ENCODE measurements around the gene ITGA11.
"Not testable (repeated sequence)": the region's sequence is repeated elsewhere in the genome, so short reads cannot be mapped to it uniquely, and the experiment has no call there.

ITGA11 gene

GRCh38 chr15:68402432-68403160 is 29.4 kb downstream of the ITGA11 start:
- Histone ChIP-seq H3K4me1 (ENCODE audit: control insufficient read depth, insufficient read depth, low read length) (no peaks in the 10 kb centered on the region), H3K9me3 (ENCODE audit: control insufficient read depth in 2 of 2, low read length in 2 of 2) (peaks cover 0 to 4% of the 10 kb centered on the region in 2 donors), H3K9ac (ENCODE audit: low read length in 2 of 2) (no peak overlapping the region), H3K36me3 (ENCODE audit: control insufficient read depth in 2 of 2, insufficient read depth in 2 of 2, low read length in 2 of 2) (no peaks in the 10 kb centered on the region), H3K27ac (ENCODE audit: low read length) (no peak overlapping the region), H3K27me3 (ENCODE audit: control insufficient read depth in 1 of 2, insufficient read depth in 2 of 2, low read length in 2 of 2) (peaks cover 0 to 4% of the 10 kb centered on the region in 2 donors), H3K4me3 (ENCODE audit: low read length in 2 of 2) (no peak overlapping the region)

- Histone ChIP-seq H3K4me1 (ENCODE audit: control insufficient read depth, insufficient read depth, low read length) (no peaks in the 10 kb centered on the region), H3K27me3 (ENCODE audit: control insufficient read depth in 1 of 2, insufficient read depth in 2 of 2, low read length in 2 of 2) (peaks cover 0 to 4% of the 10 kb centered on the region in 2 donors), H3K4me3 (ENCODE audit: low read length in 2 of 2) (no peak overlapping the region), H3K36me3 (ENCODE audit: control insufficient read depth in 2 of 2, insufficient read depth in 2 of 2, low read length in 2 of 2) (no peaks in the 10 kb centered on the region), H3K9ac (ENCODE audit: low read length in 2 of 2) (no peak overlapping the region), H3K27ac (ENCODE audit: low read length) (no peak overlapping the region), H3K9me3 (ENCODE audit: control insufficient read depth in 2 of 2, low read length in 2 of 2) (peaks cover 0 to 4% of the 10 kb centered on the region in 2 donors)
Observed at GRCh38 chr15:68401496-68402431, 30.2 kb downstream of the ITGA11 start.

GRCh38 chr15:68400066-68400456 is 31.9 kb downstream of the ITGA11 start:
- H3K9ac ChIP-seq (ENCODE audit: low read length in 2 of 2) = no peak overlapping the region
- no peaks in the 10 kb centered on the region for H3K4me1 ChIP-seq (ENCODE audit: control insufficient read depth, insufficient read depth, low read length)
- H3K4me3 ChIP-seq (ENCODE audit: low read length in 2 of 2) = no peak overlapping the region
- peaks cover 0 to 4% of the 10 kb centered on the region in 2 donors for H3K9me3 ChIP-seq (ENCODE audit: control insufficient read depth in 2 of 2, low read length in 2 of 2)
- no peaks in the 10 kb centered on the region for H3K36me3 ChIP-seq (ENCODE audit: control insufficient read depth in 2 of 2, insufficient read depth in 2 of 2, low read length in 2 of 2)
- no peaks in the 10 kb centered on the region for H3K27me3 ChIP-seq (ENCODE audit: control insufficient read depth in 1 of 2, insufficient read depth in 2 of 2, low read length in 2 of 2)
- no peak overlapping the region for H3K27ac ChIP-seq (ENCODE audit: low read length)

- Histone ChIP-seq H3K27me3 (ENCODE audit: control insufficient read depth in 1 of 2, insufficient read depth in 2 of 2, low read length in 2 of 2) (no peaks in the 10 kb centered on the region), H3K27ac (ENCODE audit: low read length) (no peak overlapping the region), H3K9me3 (ENCODE audit: control insufficient read depth in 2 of 2, low read length in 2 of 2) (peaks cover 0 to 4% of the 10 kb centered on the region in 2 donors)
Observed at GRCh38 chr15:68399096-68400065, 32.6 kb downstream of the ITGA11 start.

GRCh38 chr15:68397999-68398398 is 34.0 kb downstream of the ITGA11 start:
- H3K27me3 ChIP-seq (ENCODE audit: control insufficient read depth in 1 of 2, insufficient read depth in 2 of 2, low read length in 2 of 2); H3K4me3 ChIP-seq (ENCODE audit: low read length in 2 of 2); H3K36me3 ChIP-seq (ENCODE audit: control insufficient read depth in 2 of 2, insufficient read depth in 2 of 2, low read length in 2 of 2); H3K9ac ChIP-seq (ENCODE audit: low read length in 2 of 2); H3K9me3 ChIP-seq (ENCODE audit: control insufficient read depth in 2 of 2, low read length in 2 of 2); H3K27ac ChIP-seq (ENCODE audit: low read length); H3K4me1 ChIP-seq (ENCODE audit: control insufficient read depth, insufficient read depth, low read length): not testable (repeated sequence)

More at GRCh38 chr15:68399096-68400065, 32.6 kb downstream of the ITGA11 start:
- no peaks in the 10 kb centered on the region for H3K36me3 ChIP-seq (ENCODE audit: control insufficient read depth in 2 of 2, insufficient read depth in 2 of 2, low read length in 2 of 2)
- no peak overlapping the region for H3K4me3 ChIP-seq (ENCODE audit: low read length in 2 of 2)
- H3K4me1 ChIP-seq (ENCODE audit: control insufficient read depth, insufficient read depth, low read length) = no peaks in the 10 kb centered on the region
- H3K9ac ChIP-seq (ENCODE audit: low read length in 2 of 2) = no peak overlapping the region

DNA sequence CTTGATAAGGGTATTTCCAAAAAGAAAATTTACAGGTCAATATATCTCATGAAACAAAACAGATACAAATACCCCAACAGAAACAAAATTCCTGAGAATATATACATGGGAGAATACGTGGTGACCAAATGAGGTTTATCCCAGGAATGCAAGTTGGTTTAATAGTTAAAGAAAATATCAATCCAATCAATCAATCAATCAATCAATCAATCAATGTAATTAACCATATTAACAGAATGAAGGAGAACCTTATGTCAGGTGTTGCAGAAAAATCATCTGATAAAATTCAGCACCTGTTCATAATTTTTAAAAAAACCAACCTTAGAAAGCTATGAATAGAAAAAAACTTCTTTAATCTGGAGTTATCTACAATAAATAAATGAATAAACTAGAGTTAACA is 35.9 kb downstream of the ITGA11 start:
- Histone ChIP-seq H3K27ac (ENCODE audit: low read length) (no peak overlapping the region), H3K4me3 (ENCODE audit: low read length in 2 of 2) (no peak overlapping the region), H3K9me3 (ENCODE audit: control insufficient read depth in 2 of 2, low read length in 2 of 2) (peaks cover 0 to 2% of the 10 kb centered on the region in 2 donors)

DNA sequence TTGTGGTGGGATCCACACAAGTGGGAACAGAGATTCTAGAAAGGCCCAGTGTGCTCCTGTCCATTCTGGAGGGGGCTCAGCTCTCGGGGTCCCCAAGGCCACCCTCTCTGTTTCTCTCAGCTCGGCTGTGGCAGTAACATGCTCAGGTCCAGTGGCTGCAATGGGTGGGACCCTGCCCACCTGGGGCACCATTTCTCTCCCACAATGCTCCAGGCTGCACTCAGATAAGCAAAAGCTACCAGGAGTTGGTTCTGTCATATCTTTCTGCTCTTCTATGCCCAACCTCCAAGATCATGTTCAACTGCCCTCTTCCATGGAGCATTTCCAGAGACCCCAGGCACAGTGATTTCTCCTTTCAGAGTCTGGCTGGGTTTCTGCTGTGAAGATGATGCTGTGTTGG is 40.8 kb downstream of the ITGA11 start:
- no peak overlapping the region for H3K4me3 ChIP-seq (ENCODE audit: low read length in 2 of 2)
- H3K27ac ChIP-seq (ENCODE audit: low read length) = no peak overlapping the region
- peaks cover 0 to 2% of the 10 kb centered on the region in 2 donors for H3K9me3 ChIP-seq (ENCODE audit: control insufficient read depth in 2 of 2, low read length in 2 of 2)
- no peaks in the 10 kb centered on the region for H3K36me3 ChIP-seq (ENCODE audit: control insufficient read depth in 2 of 2, insufficient read depth in 2 of 2, low read length in 2 of 2)
- H3K27me3 ChIP-seq (ENCODE audit: control insufficient read depth in 1 of 2, insufficient read depth in 2 of 2, low read length in 2 of 2) = peaks cover 3 to 9% of the 10 kb centered on the region in 2 donors
- no peak overlapping the region for H3K9ac ChIP-seq (ENCODE audit: low read length in 2 of 2)
- H3K4me1 ChIP-seq (ENCODE audit: control insufficient read depth, insufficient read depth, low read length) = no peaks in the 10 kb centered on the region

More for the DNA sequence above, 35.9 kb downstream of the ITGA11 start:
- Histone ChIP-seq H3K4me1 (ENCODE audit: control insufficient read depth, insufficient read depth, low read length) (no peaks in the 10 kb centered on the region), H3K36me3 (ENCODE audit: control insufficient read depth in 2 of 2, insufficient read depth in 2 of 2, low read length in 2 of 2) (no peaks in the 10 kb centered on the region), H3K27me3 (ENCODE audit: control insufficient read depth in 1 of 2, insufficient read depth in 2 of 2, low read length in 2 of 2) (no peaks in the 10 kb centered on the region), H3K9ac (ENCODE audit: low read length in 2 of 2) (no peak overlapping the region)

- no peak overlapping the region for H3K9ac ChIP-seq (ENCODE audit: low read length in 2 of 2)
- H3K36me3 ChIP-seq (ENCODE audit: control insufficient read depth in 2 of 2, insufficient read depth in 2 of 2, low read length in 2 of 2) = no peaks in the 10 kb centered on the region
- no peak overlapping the region for H3K4me3 ChIP-seq (ENCODE audit: low read length in 2 of 2)
- H3K4me1 ChIP-seq (ENCODE audit: control insufficient read depth, insufficient read depth, low read length) = no peaks in the 10 kb centered on the region
- no peak overlapping the region for H3K27ac ChIP-seq (ENCODE audit: low read length)
- peaks cover 0 to 2% of the 10 kb centered on the region in 2 donors for H3K9me3 ChIP-seq (ENCODE audit: control insufficient read depth in 2 of 2, low read length in 2 of 2)
- peaks cover 3 to 9% of the 10 kb centered on the region in 2 donors for H3K27me3 ChIP-seq (ENCODE audit: control insufficient read depth in 1 of 2, insufficient read depth in 2 of 2, low read length in 2 of 2)
Observed at GRCh38 chr15:68389936-68390817, 41.8 kb downstream of the ITGA11 start.

DNA sequence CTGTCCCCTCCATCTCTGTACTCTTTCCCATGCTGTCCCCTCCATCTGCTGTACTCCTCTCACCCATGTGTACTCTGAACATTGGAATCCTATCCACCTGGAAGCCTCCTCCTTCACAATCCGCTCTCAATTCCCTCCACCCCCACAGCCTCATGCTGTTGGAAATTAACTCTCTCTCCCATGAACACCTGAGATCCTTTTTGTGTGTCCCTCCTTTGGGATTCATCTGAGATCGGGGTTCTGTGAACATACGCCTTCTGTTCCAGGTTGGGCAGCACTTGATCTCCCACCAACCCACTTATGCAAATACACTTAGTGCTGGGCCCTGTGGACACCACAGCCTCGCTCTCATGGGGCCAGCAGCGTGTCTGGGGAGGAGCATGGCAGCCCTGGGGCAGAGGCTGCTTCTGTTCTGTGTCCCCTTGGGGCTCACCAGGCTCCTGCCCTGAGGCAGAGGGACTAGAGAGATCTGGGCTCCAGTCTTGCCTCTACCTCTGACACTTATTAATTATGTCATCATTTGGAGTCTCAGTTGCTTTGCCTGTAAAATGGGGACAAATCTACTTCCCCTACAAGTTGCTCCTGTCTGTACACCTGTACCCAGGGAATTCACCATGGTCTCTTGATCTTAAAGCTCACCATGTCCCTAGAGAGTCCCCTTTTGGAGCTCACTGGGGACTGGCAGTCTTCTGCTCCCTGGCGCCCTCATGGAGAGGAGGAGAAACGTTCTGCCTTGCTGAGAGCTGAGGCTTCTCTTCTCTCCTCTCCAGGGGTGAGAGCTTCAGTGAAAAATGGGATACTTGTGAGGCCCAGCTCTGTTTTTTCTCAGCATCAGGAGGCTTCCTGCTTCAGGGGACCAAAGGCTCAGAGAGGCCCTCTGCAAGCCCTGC is 42.7 kb downstream of the ITGA11 start:
- Histone ChIP-seq H3K9ac (ENCODE audit: low read length in 2 of 2) (no peak overlapping the region), H3K9me3 (ENCODE audit: control insufficient read depth in 2 of 2, low read length in 2 of 2) (peaks cover 0 to 2% of the 10 kb centered on the region in 2 donors), H3K27me3 (ENCODE audit: control insufficient read depth in 1 of 2, insufficient read depth in 2 of 2, low read length in 2 of 2) (peaks cover 3 to 9% of the 10 kb centered on the region in 2 donors), H3K36me3 (ENCODE audit: control insufficient read depth in 2 of 2, insufficient read depth in 2 of 2, low read length in 2 of 2) (no peaks in the 10 kb centered on the region), H3K4me1 (ENCODE audit: control insufficient read depth, insufficient read depth, low read length) (no peaks in the 10 kb centered on the region), H3K4me3 (ENCODE audit: low read length in 2 of 2) (no peak overlapping the region), H3K27ac (ENCODE audit: low read length) (no peak overlapping the region)
